ENCODE data around the gene HPSE2.
"Not testable (repeated sequence)": the region's sequence is repeated elsewhere in the genome, so short reads cannot be mapped to it uniquely, and the experiment has no call there.

Gene HPSE2

GRCh38 chr10:99235658-99236626 is at the start of gene HPSE2:
Gene HPSE2, minus strand, starts transcription at chr10:99235852.
- no peaks in the 10 kb centered on the region for H3K9me3 ChIP-seq (ENCODE audit: low read length)
- H3K9ac ChIP-seq (ENCODE audit: low read length), result no peak within 1 kb of the TSS
- H3K4me3 ChIP-seq (ENCODE audit: low read depth in 1 of 2, low read length in 2 of 2), result peak within 1 kb of the TSS; percentile 25 to 58
- H3K27me3 ChIP-seq (ENCODE audit: control insufficient read depth in 1 of 2, insufficient read depth in 2 of 2, low read length in 2 of 2), result peaks cover 55 to 59% of the 10 kb centered on the region in 2 donors
- H3K27ac ChIP-seq (ENCODE audit: low read depth, low read length), result no peak within 1 kb of the TSS
- H3K36me3 ChIP-seq (ENCODE audit: insufficient read depth, low read length), result no peaks in the 10 kb centered on the region
- H3K4me1 ChIP-seq (ENCODE audit: insufficient read depth, low read length), result peaks cover 26% of the 10 kb centered on the region

- Histone ChIP-seq H3K36me3 (ENCODE audit: insufficient read depth, low read length) (no peaks in the 10 kb centered on the region), H3K4me1 (ENCODE audit: insufficient read depth, low read length) (no peaks in the 10 kb centered on the region), H3K4me3 (ENCODE audit: low read depth in 1 of 2, low read length in 2 of 2) (no peak overlapping the region), H3K9ac (ENCODE audit: low read length) (no peak overlapping the region), H3K27me3 (ENCODE audit: control insufficient read depth in 1 of 2, insufficient read depth in 2 of 2, low read length in 2 of 2) (no peaks in the 10 kb centered on the region), H3K27ac (ENCODE audit: low read depth, low read length) (no peak overlapping the region), H3K9me3 (ENCODE audit: low read length) (no peaks in the 10 kb centered on the region)
These were observed 44.8 kb upstream of the HPSE2 start for GRCh38 chr10:99280472-99280871.

GRCh38 chr10:99279626-99280111 is 44.0 kb upstream of the HPSE2 start:
- Histone ChIP-seq H3K9ac (ENCODE audit: low read length) (no peak overlapping the region), H3K4me3 (ENCODE audit: low read depth in 1 of 2, low read length in 2 of 2) (no peak overlapping the region), H3K36me3 (ENCODE audit: insufficient read depth, low read length) (no peaks in the 10 kb centered on the region), H3K4me1 (ENCODE audit: insufficient read depth, low read length) (no peaks in the 10 kb centered on the region), H3K27ac (ENCODE audit: low read depth, low read length) (no peak overlapping the region), H3K27me3 (ENCODE audit: control insufficient read depth in 1 of 2, insufficient read depth in 2 of 2, low read length in 2 of 2) (no peaks in the 10 kb centered on the region), H3K9me3 (ENCODE audit: low read length) (no peaks in the 10 kb centered on the region)

GRCh38 chr10:99276848-99277486 is 41.3 kb upstream of the HPSE2 start:
- Histone ChIP-seq H3K9me3 (ENCODE audit: low read length) (no peaks in the 10 kb centered on the region), H3K36me3 (ENCODE audit: insufficient read depth, low read length) (no peaks in the 10 kb centered on the region), H3K9ac (ENCODE audit: low read length) (no peak overlapping the region), H3K4me1 (ENCODE audit: insufficient read depth, low read length) (no peaks in the 10 kb centered on the region), H3K4me3 (ENCODE audit: low read depth in 1 of 2, low read length in 2 of 2) (no peak overlapping the region), H3K27me3 (ENCODE audit: control insufficient read depth in 1 of 2, insufficient read depth in 2 of 2, low read length in 2 of 2) (no peaks in the 10 kb centered on the region), H3K27ac (ENCODE audit: low read depth, low read length) (no peak overlapping the region)

GRCh38 chr10:99266383-99266782 is 30.7 kb upstream of the HPSE2 start:
- Histone ChIP-seq H3K4me3 (ENCODE audit: low read depth in 1 of 2, low read length in 2 of 2) (no peak overlapping the region), H3K9me3 (ENCODE audit: low read length) (no peaks in the 10 kb centered on the region), H3K4me1 (ENCODE audit: insufficient read depth, low read length) (no peaks in the 10 kb centered on the region), H3K9ac (ENCODE audit: low read length) (no peak overlapping the region), H3K36me3 (ENCODE audit: insufficient read depth, low read length) (no peaks in the 10 kb centered on the region), H3K27me3 (ENCODE audit: control insufficient read depth in 1 of 2, insufficient read depth in 2 of 2, low read length in 2 of 2) (no peaks in the 10 kb centered on the region), H3K27ac (ENCODE audit: low read depth, low read length) (no peak overlapping the region)

- H3K4me1 ChIP-seq (ENCODE audit: insufficient read depth, low read length), result no peaks in the 10 kb centered on the region
- no peak overlapping the region for H3K27ac ChIP-seq (ENCODE audit: low read depth, low read length)
- H3K36me3 ChIP-seq (ENCODE audit: insufficient read depth, low read length), result no peaks in the 10 kb centered on the region
- H3K27me3 ChIP-seq (ENCODE audit: control insufficient read depth in 1 of 2, insufficient read depth in 2 of 2, low read length in 2 of 2), result no peaks in the 10 kb centered on the region
- peaks cover 5% of the 10 kb centered on the region for H3K9me3 ChIP-seq (ENCODE audit: low read length)
- H3K4me3 ChIP-seq (ENCODE audit: low read depth in 1 of 2, low read length in 2 of 2), result no peak overlapping the region
- H3K9ac ChIP-seq (ENCODE audit: low read length), result no peak overlapping the region
These were observed 13.2 kb upstream of the HPSE2 start for GRCh38 chr10:99248824-99249223.

GRCh38 chr10:99247893-99248292 is 12.2 kb upstream of the HPSE2 start:
- H3K9me3 ChIP-seq (ENCODE audit: low read length); H3K4me3 ChIP-seq (ENCODE audit: low read depth in 1 of 2, low read length in 2 of 2); H3K27me3 ChIP-seq (ENCODE audit: control insufficient read depth in 1 of 2, insufficient read depth in 2 of 2, low read length in 2 of 2); H3K27ac ChIP-seq (ENCODE audit: low read depth, low read length); H3K36me3 ChIP-seq (ENCODE audit: insufficient read depth, low read length); H3K4me1 ChIP-seq (ENCODE audit: insufficient read depth, low read length); H3K9ac ChIP-seq (ENCODE audit: low read length): not testable (repeated sequence)

- Histone ChIP-seq H3K4me1 (ENCODE audit: insufficient read depth, low read length) (peaks cover 26% of the 10 kb centered on the region), H3K9ac (ENCODE audit: low read length) (no peak overlapping the region), H3K4me3 (ENCODE audit: low read depth in 1 of 2, low read length in 2 of 2) (no peak overlapping the region), H3K27me3 (ENCODE audit: control insufficient read depth in 1 of 2, insufficient read depth in 2 of 2, low read length in 2 of 2) (peaks cover 51 to 55% of the 10 kb centered on the region in 2 donors), H3K27ac (ENCODE audit: low read depth, low read length) (no peak overlapping the region), H3K9me3 (ENCODE audit: low read length) (no peaks in the 10 kb centered on the region), H3K36me3 (ENCODE audit: insufficient read depth, low read length) (no peaks in the 10 kb centered on the region)
These were observed 1.1 kb upstream of the HPSE2 start for GRCh38 chr10:99236627-99237309.

GRCh38 chr10:99234791-99235657 is 628 bp downstream of the HPSE2 start:
- Histone ChIP-seq H3K4me3 (ENCODE audit: low read depth in 1 of 2, low read length in 2 of 2) (peak overlapping the region; percentile 25 to 58), H3K9me3 (ENCODE audit: low read length) (no peaks in the 10 kb centered on the region), H3K27me3 (ENCODE audit: control insufficient read depth in 1 of 2, insufficient read depth in 2 of 2, low read length in 2 of 2) (peaks cover 55 to 59% of the 10 kb centered on the region in 2 donors), H3K9ac (ENCODE audit: low read length) (no peak overlapping the region), H3K36me3 (ENCODE audit: insufficient read depth, low read length) (no peaks in the 10 kb centered on the region), H3K27ac (ENCODE audit: low read depth, low read length) (no peak overlapping the region), H3K4me1 (ENCODE audit: insufficient read depth, low read length) (peaks cover 26% of the 10 kb centered on the region)

- Histone ChIP-seq H3K4me1 (ENCODE audit: insufficient read depth, low read length) (peaks cover 26% of the 10 kb centered on the region), H3K27me3 (ENCODE audit: control insufficient read depth in 1 of 2, insufficient read depth in 2 of 2, low read length in 2 of 2) (peaks cover 55 to 59% of the 10 kb centered on the region in 2 donors), H3K9ac (ENCODE audit: low read length) (no peak overlapping the region), H3K36me3 (ENCODE audit: insufficient read depth, low read length) (no peaks in the 10 kb centered on the region), H3K27ac (ENCODE audit: low read depth, low read length) (no peak overlapping the region), H3K4me3 (ENCODE audit: low read depth in 1 of 2, low read length in 2 of 2) (peak overlapping the region; percentile 25 to 58), H3K9me3 (ENCODE audit: low read length) (no peaks in the 10 kb centered on the region)
These were observed 1.4 kb downstream of the HPSE2 start for GRCh38 chr10:99234041-99234790.

Measured in muscle layer of colon (tissue), 2 donors.